ENCODE data around the gene XRCC4. TPM values are rescaled to one million over a fixed set of nuclear protein-coding genes. Genes with fewer than 3 reads are reported as not detected.

Gene XRCC4
- total and polyA plus RNA-seq, 9 of the 15 experiments (the other 6 are each of a cell fraction or from before 2014, with no cell fraction given): 13.6 to 61.6 (median 22.4) TPM

- TF ChIP-seq XRCC5 (IDR thresholded peaks at IDR 0.05; ENCODE audit: low read depth, low read length) (no peak), ZNF785 (CRISPR knock-in tag; IDR thresholded peaks at IDR 0.05) (no peak), NR3C1 (CRISPR knock-in tag; IDR thresholded peaks at IDR 0.05) (no peak), BRD4 (IDR thresholded peaks at IDR 0.05) (no peak), SOX6 (IDR thresholded peaks at IDR 0.05) (0 out of 2 replicates have a peak, but pooled peaks have one; percentile 20), PATZ1 (CRISPR knock-in tag; IDR thresholded peaks at IDR 0.05; ENCODE audit: borderline replicate concordance) (no peak), UBTF (IDR thresholded peaks at IDR 0.05; ENCODE audit: borderline replicate concordance in 1 of 2, low read depth in 2 of 2, low read length in 2 of 2) (no peak), CHAMP1 (IDR thresholded peaks at IDR 0.05) (peak; percentile 27; the same call in 1 of the 2 replicates), MNT (conservative IDR thresholded peaks at IDR 0.05) (peak in 1 of 2 experiments; percentile 42; a peak in 2 of 4 replicates), BHLHE40 (IDR thresholded peaks at IDR 0.05; ENCODE audit: low read length) (0 out of 2 replicates have a peak, but pooled peaks have one; percentile 28), ZNF639 (CRISPR knock-in tag; conservative IDR thresholded peaks at IDR 0.05 in 1 of 2, IDR thresholded peaks at IDR 0.05 in 1 of 2) (no peak), ZC3H8 (IDR thresholded peaks at IDR 0.05) (no peak), HDAC1 (IDR thresholded peaks at IDR 0.05) (no peak), ZNF239 (CRISPR knock-in tag; IDR thresholded peaks at IDR 0.05) (no peak), ZNF316 (IDR thresholded peaks at IDR 0.05) (no peak), DPF2 (IDR thresholded peaks at IDR 0.05) (peak; percentile 54; the same call in 1 of the 2 replicates), FOS (IDR thresholded peaks at IDR 0.05; ENCODE audit: extremely low read depth, insufficient read length) (no peak), NFE2L1 (tag; IDR thresholded peaks at IDR 0.05; ENCODE audit: borderline replicate concordance, low read depth) (no peak), PHF8 (IDR thresholded peaks at IDR 0.05; ENCODE audit: borderline replicate concordance, low read length) (no peak)
Observed at GRCh38 chr5:83360573-83360972, 283.2 kb downstream of the XRCC4 start (continued).
